Measurements from ENCODE around the gene PAPPA. TPM values are rescaled to one million over a fixed set of nuclear protein-coding genes. Genes with fewer than 3 reads are reported as not detected.

Gene PAPPA
- polyA plus RNA-seq, 1 donor from 2014 or later: 0.41 TPM

DNA sequence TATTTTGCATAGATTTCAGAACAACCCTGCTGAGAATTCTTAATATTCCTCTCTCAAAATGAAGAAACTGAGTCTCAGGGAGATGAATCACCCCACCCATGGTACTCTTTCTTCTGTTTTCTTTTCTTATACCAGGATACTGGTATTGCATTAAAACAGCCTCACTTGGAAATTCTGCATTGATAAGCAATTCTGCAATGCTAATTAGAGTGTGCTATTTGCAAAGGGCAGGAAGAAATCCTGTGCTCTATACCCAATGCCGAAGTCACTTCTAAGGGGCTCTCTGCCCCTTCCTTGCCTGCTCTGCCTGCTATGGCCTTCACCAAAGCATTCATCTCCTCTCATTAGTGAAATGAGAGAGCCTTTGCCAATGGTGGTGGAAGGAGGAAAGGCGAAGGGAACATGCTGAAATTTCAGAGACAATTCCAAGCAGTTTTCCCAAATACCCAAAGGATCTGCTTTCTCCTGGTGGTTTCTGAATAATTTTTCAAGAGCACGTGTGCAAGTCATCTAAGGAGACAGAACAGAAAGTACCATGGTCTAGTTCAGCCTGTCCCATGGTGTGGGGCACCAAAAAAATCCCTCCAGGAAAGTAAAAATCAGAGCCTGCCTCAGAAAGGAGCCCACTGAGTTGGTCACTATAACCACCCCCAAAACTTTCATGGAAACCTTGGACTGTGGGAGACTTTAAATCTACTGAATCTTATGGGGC, 156.5 kb downstream of the PAPPA start:
- Histone ChIP-seq H3F3A (ENCODE audit: insufficient read depth, low read length, poor library complexity, severe bottlenecking) (no peaks in the 10 kb centered on the region), H3K9ac (ENCODE audit: low read length) (no peak overlapping the region), H3K9me3 (ENCODE audit: low read length) (no peaks in the 10 kb centered on the region), H3K36me3 (ENCODE audit: insufficient read depth, low read length) (no peaks in the 10 kb centered on the region), H3K9me2 (ENCODE audit: insufficient read depth, low read length) (no peaks in the 10 kb centered on the region), H3K79me2 (replicated peaks; ENCODE audit: insufficient read depth, low read length) (no peaks in the 10 kb centered on the region), H3K4me3 (ENCODE audit: low read length) (no peak overlapping the region), H3K27me3 (ENCODE audit: insufficient read depth, low read depth, low read length) (no peaks in the 10 kb centered on the region), H3K4me2 (ENCODE audit: low read length) (no peak overlapping the region), H2AFZ (ENCODE audit: low read depth, low read length) (no peak overlapping the region), H3K27ac (ENCODE audit: low read length) (no peak overlapping the region), H4K20me1 (ENCODE audit: insufficient read depth) (no peaks in the 10 kb centered on the region)
- TF ChIP-seq, protein P1, sequence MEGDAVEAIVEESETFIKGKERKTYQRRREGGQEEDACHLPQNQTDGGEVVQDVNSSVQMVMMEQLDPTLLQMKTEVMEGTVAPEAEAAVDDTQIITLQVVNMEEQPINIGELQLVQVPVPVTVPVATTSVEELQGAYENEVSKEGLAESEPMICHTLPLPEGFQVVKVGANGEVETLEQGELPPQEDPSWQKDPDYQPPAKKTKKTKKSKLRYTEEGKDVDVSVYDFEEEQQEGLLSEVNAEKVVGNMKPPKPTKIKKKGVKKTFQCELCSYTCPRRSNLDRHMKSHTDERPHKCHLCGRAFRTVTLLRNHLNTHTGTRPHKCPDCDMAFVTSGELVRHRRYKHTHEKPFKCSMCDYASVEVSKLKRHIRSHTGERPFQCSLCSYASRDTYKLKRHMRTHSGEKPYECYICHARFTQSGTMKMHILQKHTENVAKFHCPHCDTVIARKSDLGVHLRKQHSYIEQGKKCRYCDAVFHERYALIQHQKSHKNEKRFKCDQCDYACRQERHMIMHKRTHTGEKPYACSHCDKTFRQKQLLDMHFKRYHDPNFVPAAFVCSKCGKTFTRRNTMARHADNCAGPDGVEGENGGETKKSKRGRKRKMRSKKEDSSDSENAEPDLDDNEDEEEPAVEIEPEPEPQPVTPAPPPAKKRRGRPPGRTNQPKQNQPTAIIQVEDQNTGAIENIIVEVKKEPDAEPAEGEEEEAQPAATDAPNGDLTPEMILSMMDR (IDR thresholded peaks at IDR 0.05; ENCODE audit: poor library complexity, severe bottlenecking): no peak
- no peak for TF ChIP-seq MXI1 (conservative IDR thresholded peaks at IDR 0.05; ENCODE audit: poor library complexity, severe bottlenecking)

DNA sequence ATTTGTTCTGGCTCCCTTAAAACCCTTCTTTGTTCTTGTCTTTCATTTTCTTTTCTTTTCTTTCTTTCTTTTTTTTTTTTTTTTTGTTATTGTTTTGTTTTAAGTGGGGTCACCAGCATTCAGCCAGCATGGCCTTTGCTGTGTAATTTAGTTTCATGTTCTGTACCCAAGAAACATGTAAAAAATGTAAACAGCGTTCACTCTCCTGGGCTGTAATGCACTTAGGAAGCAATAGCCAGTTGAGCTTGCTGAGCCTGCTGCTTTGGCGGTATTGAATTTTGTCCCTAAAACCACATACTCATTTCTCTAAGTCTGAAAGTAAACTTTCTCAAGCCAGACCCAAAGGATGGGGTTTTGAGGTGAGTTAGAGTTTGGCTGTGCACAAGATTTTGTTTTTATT, 158.6 kb downstream of the PAPPA start:
- Histone ChIP-seq H3K9ac (ENCODE audit: low read length) (no peak overlapping the region), H2AFZ (ENCODE audit: low read depth, low read length) (no peak overlapping the region), H3K79me2 (replicated peaks; ENCODE audit: insufficient read depth, low read length) (no peaks in the 10 kb centered on the region), H3F3A (ENCODE audit: insufficient read depth, low read length, poor library complexity, severe bottlenecking) (no peaks in the 10 kb centered on the region), H4K20me1 (ENCODE audit: insufficient read depth) (no peaks in the 10 kb centered on the region), H3K9me2 (ENCODE audit: insufficient read depth, low read length) (no peaks in the 10 kb centered on the region), H3K4me3 (ENCODE audit: low read length) (no peak overlapping the region), H3K4me2 (ENCODE audit: low read length) (no peak overlapping the region), H3K27me3 (ENCODE audit: insufficient read depth, low read depth, low read length) (no peaks in the 10 kb centered on the region), H3K27ac (ENCODE audit: low read length) (no peak overlapping the region), H3K9me3 (ENCODE audit: low read length) (no peaks in the 10 kb centered on the region), H3K36me3 (ENCODE audit: insufficient read depth, low read length) (no peaks in the 10 kb centered on the region)
- TF ChIP-seq EP300 (conservative IDR thresholded peaks at IDR 0.05; ENCODE audit: poor library complexity, severe bottlenecking): no peak

DNA sequence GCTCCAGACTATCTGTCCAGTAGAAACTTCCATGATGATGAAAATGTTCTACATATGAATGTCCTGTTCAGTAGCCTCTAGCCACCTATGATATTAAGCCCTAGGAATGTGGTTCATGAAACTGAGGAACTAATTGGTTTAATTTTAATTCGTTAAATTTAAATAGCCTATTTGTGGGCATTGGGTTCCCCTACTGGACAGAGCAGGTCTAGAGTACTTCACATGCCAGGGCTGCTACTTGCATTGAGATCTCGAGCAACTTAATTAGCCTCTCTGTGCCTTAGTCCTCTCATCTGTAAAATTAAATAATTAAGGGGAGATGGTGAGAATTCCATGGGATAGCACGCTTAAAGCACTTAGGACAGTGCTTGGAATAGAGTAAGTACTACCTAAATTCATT, 160.0 kb downstream of the PAPPA start:
- Histone ChIP-seq H4K20me1 (ENCODE audit: insufficient read depth) (no peaks in the 10 kb centered on the region), H3K9ac (ENCODE audit: low read length) (no peak overlapping the region), H3K27ac (ENCODE audit: low read length) (no peak overlapping the region), H2AFZ (ENCODE audit: low read depth, low read length) (no peak overlapping the region), H3K9me3 (ENCODE audit: low read length) (no peaks in the 10 kb centered on the region), H3K4me2 (ENCODE audit: low read length) (no peak overlapping the region), H3K9me2 (ENCODE audit: insufficient read depth, low read length) (no peaks in the 10 kb centered on the region), H3F3A (ENCODE audit: insufficient read depth, low read length, poor library complexity, severe bottlenecking) (no peaks in the 10 kb centered on the region), H3K27me3 (ENCODE audit: insufficient read depth, low read depth, low read length) (no peaks in the 10 kb centered on the region), H3K4me3 (ENCODE audit: low read length) (no peak overlapping the region), H3K79me2 (replicated peaks; ENCODE audit: insufficient read depth, low read length) (no peaks in the 10 kb centered on the region), H3K36me3 (ENCODE audit: insufficient read depth, low read length) (no peaks in the 10 kb centered on the region)
- TF ChIP-seq EP300 (conservative IDR thresholded peaks at IDR 0.05; ENCODE audit: poor library complexity, severe bottlenecking): no peak
- TF ChIP-seq, protein P1 (IDR thresholded peaks at IDR 0.05; ENCODE audit: poor library complexity, severe bottlenecking): no peak
- no peak for TF ChIP-seq TAF1 (IDR thresholded peaks at IDR 0.05; ENCODE audit: low read depth)
- TF ChIP-seq SMC3 (conservative IDR thresholded peaks at IDR 0.05; ENCODE audit: poor library complexity): no peak
- TF ChIP-seq POLR2AphosphoS5 (IDR thresholded peaks at IDR 0.05): no peak
- no peak for TF ChIP-seq MXI1 (conservative IDR thresholded peaks at IDR 0.05; ENCODE audit: poor library complexity, severe bottlenecking)
- TF ChIP-seq, protein P2, sequence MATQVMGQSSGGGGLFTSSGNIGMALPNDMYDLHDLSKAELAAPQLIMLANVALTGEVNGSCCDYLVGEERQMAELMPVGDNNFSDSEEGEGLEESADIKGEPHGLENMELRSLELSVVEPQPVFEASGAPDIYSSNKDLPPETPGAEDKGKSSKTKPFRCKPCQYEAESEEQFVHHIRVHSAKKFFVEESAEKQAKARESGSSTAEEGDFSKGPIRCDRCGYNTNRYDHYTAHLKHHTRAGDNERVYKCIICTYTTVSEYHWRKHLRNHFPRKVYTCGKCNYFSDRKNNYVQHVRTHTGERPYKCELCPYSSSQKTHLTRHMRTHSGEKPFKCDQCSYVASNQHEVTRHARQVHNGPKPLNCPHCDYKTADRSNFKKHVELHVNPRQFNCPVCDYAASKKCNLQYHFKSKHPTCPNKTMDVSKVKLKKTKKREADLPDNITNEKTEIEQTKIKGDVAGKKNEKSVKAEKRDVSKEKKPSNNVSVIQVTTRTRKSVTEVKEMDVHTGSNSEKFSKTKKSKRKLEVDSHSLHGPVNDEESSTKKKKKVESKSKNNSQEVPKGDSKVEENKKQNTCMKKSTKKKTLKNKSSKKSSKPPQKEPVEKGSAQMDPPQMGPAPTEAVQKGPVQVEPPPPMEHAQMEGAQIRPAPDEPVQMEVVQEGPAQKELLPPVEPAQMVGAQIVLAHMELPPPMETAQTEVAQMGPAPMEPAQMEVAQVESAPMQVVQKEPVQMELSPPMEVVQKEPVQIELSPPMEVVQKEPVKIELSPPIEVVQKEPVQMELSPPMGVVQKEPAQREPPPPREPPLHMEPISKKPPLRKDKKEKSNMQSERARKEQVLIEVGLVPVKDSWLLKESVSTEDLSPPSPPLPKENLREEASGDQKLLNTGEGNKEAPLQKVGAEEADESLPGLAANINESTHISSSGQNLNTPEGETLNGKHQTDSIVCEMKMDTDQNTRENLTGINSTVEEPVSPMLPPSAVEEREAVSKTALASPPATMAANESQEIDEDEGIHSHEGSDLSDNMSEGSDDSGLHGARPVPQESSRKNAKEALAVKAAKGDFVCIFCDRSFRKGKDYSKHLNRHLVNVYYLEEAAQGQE (IDR thresholded peaks at IDR 0.05; ENCODE audit: borderline replicate concordance): no peak
- TF ChIP-seq EZH2 (IDR thresholded peaks at IDR 0.05; ENCODE audit: borderline replicate concordance, insufficient read depth, low read length, poor library complexity, severe bottlenecking): no peak
- no peak for TF ChIP-seq RAD21 (conservative IDR thresholded peaks at IDR 0.05)
